ENCODE data around the gene RFWD3.

DNA sequence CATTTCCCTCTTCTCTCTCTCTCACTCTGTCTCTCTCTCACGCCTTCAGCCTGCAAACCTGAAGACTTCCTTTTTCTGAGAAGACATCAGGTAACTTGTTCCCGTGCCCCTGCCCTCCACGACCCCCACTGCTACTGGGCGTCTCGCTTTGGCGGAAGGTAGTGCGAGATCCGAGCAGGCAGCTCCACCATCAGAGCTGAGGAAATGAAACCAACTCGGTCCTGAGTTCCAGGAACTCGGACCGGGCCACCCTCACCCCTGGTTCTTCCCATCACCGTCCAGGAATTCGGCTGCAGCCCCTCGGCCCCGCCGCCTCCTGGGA is 33.4 kb upstream of the RFWD3 start:
- no peak for TF ChIP-seq EZH2 (IDR thresholded peaks at IDR 0.05; ENCODE audit: borderline replicate concordance)
- no peak for TF ChIP-seq EZH2phosphoT487 (IDR thresholded peaks at IDR 0.05; ENCODE audit: low read depth, severe bottlenecking, unreplicated experiment)
